Measurements from ENCODE around the gene GNB1.
A peak's percentile ranks its signal among the peaks of the same experiment; 100 is the strongest.

GNB1 gene

DNA sequence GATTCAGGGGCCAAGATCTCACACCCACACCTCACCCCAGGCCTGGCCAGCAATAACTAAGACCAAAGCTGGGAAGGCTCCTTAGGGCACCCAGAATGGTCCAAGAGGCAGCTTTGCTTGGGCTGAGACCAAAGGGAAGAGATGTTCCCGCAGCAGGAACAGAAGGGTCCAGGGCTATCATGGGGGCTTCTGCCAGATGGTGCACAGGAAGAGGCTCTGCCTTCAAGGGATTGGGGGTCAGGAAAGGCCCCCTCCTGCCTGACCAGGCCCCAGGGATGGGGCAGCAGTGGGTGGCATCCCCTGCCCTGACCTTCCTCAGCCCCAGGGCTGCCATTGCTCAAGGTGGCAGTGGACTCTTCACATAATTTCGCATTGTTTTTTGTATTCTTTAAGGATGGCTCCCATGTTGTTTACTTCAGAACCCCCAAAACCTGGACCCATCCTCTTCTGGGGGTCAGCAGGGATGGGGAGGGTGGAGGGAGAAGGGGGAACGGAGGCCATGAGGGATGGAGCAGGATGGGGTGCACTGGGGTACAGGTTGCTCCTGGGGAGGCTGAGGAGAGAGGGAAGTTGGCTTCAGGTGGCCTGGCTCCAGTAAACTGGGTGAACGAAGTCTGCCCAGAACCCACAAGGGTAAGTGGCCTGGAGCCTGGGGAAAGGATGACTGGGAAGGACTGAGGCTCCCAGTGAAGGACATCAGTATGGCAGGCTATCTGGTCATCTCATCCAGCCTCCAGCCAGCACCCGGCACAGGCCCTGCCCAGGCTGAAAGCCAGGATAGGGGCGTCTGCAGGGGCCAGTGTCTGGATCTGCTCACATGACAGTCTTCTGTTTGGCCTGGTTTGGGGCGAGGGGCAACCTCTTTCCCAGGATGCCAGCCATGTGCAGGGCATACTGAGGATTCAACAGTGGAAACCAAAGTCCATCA, 110.0 kb downstream of the GNB1 start:
- no peak for DNase-seq

DNA sequence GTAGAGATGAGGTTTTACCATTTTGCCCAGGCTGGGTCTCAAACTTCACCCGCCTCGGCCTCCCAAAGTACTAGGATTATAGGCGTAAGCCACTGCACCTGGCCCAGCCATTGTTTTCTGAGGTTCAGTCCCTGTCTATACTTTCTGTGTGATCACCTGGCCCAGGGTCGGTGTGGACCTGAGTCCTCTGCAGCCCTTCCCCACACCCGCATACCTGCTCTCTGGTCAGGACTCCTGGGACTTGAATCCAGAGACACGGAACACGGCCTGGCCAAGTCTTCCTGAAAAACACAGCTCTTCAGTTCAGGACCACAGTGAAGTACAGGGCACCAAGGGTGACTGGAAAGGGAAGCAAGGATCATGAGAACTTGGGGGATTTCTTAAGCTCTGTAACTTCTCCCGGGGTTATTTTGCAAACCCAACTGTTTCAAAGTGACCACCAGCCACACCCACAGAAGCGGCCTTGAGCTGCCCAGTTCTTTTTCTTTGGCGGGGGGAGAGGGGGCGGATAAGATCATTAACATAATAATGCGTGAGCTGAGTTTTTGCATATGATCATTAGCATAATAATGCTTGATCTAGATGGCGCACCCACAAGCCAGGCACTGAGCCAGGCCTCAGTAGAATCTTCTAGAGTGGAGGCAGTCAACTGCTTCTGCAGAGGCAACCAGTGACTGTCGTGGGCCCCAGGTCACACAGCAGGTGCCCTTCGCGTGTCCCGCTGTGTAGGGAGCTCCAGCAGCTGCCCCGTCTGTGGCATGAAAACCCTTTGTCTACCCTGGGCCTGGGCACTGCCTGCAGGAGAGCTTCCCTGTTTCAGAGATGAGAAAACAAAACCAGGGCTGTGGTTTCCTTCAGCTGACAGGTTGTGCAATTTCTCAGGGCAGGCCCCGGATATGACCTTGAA, 110.9 kb downstream of the GNB1 start:
- no peak for DNase-seq

DNA sequence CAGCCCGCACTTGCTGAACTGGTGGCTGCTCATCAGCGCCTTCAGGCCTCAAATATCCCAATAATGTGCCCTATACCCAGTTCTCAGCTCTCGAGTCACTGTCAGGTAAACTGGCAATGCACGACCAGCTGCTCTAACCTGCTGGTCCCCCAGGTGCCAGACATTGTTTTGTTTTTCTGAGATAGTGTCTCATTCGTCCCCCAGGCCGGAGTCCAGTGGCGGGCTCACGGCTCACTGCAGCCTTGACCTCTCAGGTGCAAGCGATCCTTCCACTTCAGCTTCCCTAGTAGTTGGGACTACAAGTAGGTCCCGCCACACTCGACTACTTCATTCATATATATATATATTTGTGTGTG, 111.6 kb downstream of the GNB1 start:
- DNase-seq: no peak

DNA sequence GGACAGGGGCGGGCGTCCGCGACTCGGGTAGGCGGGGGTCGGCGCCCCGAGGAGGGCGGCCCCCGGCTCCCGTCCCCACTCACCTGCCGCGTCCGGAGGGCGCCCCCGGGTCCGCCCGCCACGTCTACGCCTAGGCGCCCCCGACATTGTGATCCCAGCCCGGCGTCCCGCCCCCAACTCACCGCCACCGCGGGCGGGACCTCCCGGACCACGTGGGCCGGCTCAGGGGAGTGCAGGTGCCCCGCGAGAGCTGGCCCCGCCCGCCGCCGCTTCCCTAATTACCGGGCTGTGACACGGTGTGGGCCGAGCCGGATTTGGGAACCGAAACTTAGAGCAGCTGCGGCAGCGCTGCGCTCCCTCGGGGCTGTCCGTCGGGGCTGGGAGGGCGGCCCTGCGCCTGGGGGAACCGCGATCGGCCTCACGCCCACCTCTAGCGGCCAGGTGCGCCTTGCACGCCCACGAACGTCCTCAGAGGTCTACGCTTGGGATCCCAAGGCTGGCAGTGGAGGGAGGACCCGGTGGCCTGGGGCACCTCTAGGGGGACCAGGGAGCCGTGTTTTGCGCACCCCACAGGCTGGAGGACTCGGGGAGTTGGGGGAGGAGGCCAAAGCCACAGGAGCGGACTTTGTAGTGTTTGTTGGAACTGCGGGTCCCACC, 112.1 kb downstream of the GNB1 start:
- no peak for DNase-seq

DNA sequence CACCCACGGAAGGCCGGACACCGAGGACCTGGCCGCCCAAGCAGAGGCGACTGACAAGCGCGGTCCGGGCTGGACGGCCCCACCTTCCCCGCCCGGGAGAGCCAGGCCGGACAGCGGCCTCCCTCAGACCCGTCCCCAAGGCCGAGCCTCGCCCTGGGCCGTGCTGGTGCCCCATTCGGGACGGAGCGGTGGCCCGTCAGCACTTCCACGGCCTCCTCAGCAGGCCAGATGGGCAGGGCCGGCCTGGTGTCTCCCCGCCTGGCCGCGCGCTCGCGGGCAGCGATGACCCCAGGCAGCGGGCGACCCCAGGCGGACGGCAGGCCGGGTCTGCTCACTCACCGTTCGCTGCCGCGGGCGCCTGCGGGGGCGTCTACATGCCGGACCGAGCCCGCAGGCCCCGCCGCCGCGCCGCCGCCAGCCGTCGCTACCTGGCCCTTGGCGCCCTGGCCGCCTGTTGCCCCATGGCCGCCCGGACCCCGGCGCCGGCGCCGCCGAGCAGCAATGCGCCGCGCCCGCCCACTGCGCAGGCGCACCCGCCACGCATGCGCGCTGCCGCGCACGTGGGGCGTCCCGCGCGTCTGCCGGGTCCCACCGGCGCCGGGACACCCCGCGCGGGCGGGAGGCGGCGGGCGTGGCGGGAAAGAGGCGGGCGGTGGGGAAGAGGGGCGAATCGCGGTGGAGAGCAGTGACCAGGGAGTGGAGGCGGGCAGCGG, 112.8 kb downstream of the GNB1 start, which contains the start of gene NADK:
Gene NADK (minus strand): TSS at position 521 of the 713 bp plus-strand sequence. CDS start 13,064 bp downstream, outside the sequence.
- peak; percentile 64 for DNase-seq

DNA sequence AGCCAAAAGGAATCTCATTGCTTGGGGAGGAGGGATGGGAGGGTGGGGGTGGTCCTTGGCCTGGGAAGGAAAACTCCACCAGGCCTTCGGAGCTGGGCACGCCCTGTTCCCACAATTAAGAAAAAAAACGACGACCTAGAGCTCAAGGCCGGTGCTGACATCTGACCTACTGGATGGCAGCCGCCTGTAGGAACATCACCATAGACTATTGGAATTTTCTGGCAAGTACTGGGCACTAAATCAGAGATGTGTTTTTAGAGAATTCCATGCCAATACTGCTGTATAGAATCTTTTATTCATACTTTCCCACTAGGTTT, 113.3 kb downstream of the GNB1 start:
- DNase-seq: peak; percentile 32

DNA sequence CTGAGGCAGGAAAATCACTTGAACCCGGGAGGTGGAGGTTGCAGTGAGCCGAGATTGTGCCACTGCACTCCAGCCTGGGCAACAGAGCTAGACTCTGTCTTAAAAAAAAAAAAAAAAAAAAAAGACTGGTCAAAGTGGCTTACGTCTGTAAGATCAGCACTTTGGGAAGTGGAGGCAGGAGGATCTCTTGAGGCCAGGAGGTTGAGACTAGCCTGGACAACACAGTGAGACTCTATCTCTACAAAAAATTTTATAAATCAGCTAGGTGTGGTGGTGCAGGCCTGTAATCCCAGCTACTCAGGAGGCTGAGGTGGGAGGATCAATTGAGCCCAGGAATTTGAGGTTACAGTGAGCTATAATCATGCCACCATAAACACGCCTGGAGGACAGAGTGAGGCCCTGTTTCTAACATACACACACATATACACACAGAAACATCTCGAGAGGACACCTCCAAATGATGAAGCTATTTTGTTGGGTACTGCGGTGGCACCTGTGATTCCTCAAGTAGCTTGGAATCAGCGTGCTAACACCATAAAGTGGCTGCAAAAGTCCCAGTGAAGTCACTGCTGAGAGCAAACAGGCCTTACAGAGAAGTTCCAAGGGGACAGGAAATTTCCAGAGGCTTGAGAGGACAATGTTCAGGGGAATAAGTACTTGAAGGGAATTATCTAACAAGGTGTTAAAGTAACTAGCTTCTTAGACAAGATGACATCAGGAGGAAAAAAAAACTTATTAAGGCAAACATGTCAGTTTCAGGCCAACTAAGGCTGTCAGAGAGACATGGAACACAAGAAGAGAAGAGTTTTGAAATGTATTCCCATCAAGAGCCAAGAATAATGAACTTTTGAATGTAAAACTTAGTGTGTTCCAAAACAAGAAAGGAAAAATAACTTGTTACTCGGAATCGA, 114.0 kb downstream of the GNB1 start:
- DNase-seq: no peak

DNA sequence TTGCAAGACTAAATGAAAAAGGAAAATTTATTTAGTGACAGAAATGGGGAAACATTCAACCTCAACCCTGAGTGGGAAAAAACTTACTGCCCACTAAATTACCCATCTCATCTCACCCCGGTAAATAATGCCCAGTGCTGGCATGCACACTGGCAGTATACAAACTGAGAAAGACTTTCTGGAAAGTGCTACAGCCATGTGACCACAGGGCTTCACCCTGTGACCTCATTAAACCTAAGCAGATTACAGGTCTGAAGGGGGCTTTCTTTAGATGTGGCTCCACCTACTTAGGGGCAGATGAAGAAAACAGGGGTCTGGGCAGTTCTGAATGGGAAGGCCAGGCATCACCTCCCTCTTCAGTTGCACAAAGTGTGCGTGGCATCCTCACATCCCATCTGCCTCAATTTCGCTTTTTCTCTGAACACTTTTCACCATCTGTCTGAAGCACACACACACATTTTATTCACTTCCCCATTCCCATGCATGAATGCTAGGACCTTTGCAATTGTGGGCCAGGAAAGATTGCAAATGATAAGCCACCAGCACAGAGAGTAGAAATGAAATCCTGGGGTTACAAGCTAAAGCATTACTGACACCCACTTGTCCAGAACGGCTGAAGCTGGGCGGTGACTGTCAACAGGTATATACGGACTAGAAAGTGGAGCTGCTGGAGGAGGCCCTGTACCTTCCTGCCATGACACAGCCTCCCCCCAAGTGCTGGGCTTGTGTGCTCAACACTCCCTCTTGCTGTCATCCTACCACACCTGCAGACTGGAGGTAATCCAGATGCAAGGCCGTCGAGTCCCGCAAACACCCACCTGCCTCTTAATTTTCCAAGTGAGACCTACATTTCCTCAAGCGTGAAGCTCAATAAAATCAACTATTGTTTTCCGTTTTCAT, 115.3 kb downstream of the GNB1 start:
- no peak for DNase-seq

DNA sequence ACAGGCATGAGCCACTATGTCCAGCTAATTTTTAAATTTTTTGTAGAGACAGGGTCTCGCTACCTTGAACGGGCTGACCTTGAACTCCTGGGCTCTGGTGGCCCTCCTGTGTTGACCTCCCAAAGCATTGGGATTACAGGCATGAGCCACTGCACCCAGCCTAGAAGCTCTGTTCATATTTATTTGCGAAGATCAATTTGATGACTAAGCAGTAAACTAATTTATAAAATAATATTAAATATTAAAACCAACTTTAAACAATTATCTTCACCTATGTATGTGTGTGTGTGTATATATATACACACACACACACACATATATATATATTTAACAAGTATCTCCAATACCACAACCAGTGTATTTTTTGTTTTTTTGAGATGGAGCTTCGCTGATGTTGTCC, 117.0 kb downstream of the GNB1 start:
- no peak for DNase-seq

DNA sequence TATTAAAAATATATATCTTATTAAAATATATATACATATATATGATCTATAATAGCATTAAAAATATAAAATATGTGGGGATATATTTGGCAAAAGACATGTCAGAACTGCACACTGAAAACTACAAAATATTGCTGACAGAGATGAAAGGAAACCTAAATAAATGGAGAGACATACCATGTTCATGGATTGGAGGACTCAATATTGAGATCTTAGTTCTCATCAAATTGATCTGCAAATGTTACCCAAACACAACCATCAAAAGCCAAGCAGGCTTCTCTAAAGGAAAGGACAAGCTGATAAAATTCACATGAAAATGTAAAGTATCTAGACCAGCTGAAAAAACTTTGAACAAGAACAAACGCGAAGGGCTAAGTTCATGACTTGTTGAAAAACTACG, 119.8 kb downstream of the GNB1 start:
- DNase-seq: no peak

DNA sequence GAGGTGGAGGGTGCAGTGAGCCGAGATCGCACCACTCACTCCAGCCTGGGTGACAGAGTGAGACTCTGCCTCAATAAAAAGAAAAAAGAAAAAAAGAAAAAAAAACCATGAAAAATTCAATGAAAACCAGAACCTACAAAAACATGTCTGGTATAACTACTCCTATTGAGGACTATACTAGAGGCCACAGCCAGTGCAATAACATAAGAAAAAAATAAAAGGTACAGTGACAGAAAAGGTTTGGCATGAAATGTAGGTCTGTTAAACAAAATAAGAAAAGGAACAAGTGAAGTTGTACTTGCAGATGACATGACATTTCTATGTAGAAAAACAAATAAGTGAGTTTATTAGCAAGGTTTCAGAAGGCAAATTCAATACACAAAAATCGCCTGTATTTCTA, 120.8 kb downstream of the GNB1 start:
- no peak for DNase-seq

DNA sequence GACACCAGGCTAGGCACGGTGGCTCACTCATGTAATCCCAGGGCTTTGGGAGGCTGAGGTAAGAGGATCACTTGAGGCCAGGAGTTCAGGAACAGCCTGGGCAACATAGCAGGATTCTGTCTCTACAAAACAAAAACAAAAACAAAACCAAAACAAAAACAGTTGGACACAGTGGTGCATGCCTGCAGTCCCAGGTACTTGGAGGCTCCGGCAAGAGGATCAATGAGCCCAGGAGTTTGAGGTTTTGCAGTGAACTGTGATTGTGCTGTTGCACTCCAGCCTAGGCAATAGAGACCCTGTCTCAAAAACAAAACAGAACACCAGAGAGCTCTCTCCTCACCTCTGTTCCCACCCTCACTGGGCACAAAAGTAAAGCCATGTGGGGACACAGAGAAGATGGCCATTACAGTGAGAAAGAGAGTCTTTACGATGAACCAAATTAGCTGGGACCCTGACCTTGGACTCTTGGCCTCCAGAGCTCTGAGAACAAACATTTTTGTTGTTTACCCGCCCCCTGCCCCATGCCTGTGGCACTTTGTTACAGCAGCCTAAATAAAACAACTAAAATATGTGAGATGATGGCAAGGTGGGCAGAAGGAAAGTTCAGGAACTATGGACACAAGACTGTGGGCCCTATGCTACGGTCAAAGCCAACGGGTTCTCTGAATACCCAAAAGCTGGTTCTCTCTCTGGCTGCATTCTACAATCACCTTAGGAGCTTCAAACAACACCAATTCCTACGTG, 122.5 kb downstream of the GNB1 start:
- no peak for DNase-seq

DNA sequence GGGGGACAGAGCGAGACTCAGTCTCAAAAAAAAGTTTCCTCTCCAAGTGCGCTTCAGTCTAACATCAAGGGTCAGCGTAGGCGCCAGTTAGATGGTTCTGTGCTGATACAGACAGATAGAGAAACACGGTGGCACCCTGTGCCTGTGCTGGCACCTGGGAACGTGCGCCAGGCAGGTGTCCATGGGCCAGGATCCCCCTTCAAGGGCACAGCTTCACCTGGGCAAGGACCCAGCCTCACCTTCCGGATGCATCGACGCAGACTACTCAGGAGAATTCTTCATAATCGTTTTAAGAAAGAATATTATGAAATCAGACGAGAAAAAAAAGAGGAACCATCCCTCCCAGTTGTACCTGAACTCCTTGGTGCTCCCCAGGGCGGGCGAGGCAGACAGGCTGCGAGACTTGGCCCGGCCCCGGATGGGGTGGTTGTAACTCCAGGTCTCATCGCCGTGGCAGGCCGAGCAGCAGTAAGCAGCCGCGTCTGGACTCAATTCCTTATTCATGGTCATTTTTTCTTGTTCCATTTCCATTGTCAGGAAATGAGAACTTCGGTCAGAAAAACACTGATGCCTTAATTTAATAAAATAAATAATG, 125.9 kb downstream of the GNB1 start:
- DNase-seq: no peak

DNA sequence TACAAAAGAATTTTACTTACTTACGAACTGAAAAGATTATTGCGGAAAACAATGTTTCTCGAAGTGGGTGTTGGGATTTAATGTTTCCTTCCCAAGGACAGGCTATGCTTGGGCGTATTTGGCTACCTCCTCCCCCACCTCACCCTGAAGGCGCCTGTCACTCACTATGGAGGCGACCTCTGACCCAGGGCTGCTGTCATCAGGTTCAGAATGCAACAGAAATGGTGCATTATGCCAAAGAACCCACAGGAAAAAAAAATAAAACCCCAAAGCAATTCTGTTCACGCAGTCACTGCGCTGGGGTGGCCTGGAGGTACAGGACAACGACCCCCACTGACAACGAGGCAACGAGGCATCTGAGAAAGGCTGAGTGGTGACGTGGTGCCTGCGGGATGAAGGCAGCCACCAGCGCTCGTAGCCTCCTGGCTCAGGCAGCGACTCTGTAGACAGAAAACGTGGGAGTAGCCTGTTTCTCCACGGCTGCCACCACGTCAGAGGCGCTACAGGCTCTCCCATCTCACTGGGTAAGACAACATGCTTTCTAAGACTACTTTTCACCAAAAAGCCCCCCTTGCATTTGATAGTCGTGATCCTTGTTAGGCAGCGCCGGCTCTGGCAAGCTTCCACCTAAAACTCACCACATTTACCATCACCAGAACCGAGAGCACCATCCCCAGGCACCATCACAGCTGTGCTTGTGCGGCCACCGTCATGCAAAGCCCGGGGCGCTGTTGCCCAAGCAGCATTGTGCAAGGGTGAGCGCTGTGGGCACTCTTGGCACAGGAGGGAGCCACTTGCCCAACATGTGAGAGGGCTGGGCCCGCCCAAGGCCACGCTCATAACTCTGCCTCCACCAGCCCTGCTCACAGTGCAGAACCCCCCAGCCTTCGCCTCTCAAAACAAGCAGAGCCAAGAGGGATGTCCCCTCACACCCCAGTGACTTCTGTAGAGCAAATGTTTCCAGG, 126.9 kb downstream of the GNB1 start:
- DNase-seq: no peak

DNA sequence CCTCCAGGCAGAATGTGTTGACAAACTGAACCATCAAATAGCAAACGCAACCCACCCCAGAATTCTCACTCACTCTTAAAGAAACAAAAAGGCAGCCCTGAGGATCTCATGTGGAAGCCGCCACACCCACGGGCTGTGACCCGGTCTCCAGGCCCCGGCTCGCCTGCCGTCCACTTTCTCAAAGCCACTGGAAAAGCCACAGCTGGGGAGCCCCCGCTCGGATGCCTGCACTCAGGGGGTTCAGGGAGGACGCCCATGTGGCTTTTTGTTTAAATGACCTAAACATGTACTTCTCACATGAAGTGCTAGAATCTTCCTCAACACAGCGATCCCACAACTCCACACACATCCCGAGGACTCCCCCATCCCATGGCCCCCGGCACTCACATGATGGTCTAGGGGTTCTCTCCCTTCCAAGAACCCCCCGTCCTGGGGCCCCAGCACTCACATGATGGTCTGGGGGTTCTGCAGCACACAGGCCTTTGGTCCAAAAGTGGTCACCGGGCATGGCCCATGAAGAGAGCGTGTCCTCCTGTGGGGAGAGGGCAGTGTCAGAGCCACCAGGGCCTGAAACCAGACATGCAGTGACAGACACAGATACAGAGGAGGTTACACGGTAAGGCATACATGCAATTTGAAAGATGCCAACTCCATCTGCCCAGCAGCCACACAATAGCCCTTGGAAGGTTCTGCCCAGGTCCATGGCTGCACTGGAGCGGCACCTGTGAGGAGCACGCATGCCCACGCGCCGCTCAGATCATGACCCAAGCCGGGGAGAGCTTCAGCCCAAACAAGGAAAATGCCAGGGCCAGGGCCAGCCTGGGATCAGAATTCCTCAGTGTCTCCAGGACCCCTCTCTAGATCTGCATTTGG, 129.1 kb downstream of the GNB1 start:
- DNase-seq: no peak

DNA sequence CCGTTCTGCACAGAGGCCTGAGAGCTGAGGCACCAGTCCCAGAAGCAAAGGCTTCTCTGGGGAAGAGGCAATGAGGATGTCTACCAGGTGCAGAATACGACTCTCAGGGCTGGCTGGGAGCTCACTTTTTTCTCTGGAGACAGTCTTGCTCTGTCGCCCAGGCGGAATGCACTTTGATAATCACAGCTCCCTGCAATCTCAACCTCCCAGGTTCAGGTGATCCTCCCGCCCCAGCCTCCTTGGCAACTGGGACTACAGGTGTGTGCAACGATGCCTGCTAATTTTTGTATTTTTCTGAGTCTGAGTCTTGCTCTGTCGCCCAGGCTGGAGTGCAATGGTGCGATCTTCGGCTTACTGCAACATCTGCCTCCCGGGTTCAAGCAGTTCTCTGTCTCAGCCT, 130.2 kb downstream of the GNB1 start:
- DNase-seq: no peak

DNA sequence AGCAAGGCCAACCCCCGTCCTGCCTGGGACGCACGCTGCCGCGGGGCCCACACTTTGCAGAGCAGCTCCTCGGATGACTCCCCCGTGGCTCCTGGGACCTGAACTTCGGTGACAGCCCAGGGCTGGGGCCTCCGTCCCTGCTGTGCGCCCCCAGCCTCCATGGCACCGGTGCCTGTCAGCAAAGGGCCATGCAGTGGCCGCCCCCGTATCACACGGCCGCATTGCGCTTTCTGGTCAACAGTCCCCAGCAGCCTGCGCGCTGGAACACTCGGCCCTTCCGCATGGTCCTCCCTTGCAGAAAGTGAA, 130.6 kb downstream of the GNB1 start:
- DNase-seq: no peak
